ENCODE results near the gene EXD3.

- no peak for TF ChIP-seq MLLT1 (IDR thresholded peaks at IDR 0.05)
- TF ChIP-seq E4F1 (CRISPR knock-in tag; IDR thresholded peaks at IDR 0.05; ENCODE audit: borderline replicate concordance): no peak
Measured at GRCh38 chr9:137269231-137269772, 153.7 kb downstream of the EXD3 start.
